Left ventricle myocardium inferior (tissue), 1 donor: Measurements from ENCODE around the gene CASP5. TPM values are rescaled to one million over a fixed set of nuclear protein-coding genes. Genes with fewer than 3 reads are reported as not detected.

Source experiments
- DNase-seq: peaks from one replicate; pipeline ENCODE4 v3.0.0-alpha.2; 2020
- H3K27ac ChIP-seq: fragments of 200-600 bp; replicated peaks from 2 replicates; pipeline ENCODE4 v1.8.0; 2021
- H3K27me3 ChIP-seq: fragments of 200-600 bp; 2 replicates; pipeline ENCODE4 v1.8.0; 2021; ENCODE audit warnings: low read depth
- H3K36me3 ChIP-seq: fragments of 200-600 bp; 2 replicates; pipeline ENCODE4 v1.8.0; 2021
- H3K4me1 ChIP-seq: fragments of 200-600 bp; 2 replicates; pipeline ENCODE4 v1.8.0; 2021
- H3K4me3 ChIP-seq: fragments of 200-600 bp; 2 replicates; pipeline ENCODE4 v1.8.0; 2021; ENCODE audit warnings: mild to moderate bottlenecking, moderate library complexity
- H3K9me3 ChIP-seq: fragments of 200-600 bp; replicated peaks from 2 replicates; pipeline ENCODE4 v1.8.0; 2021
- CTCF ChIP-seq: fragments of 200-600 bp; IDR thresholded peaks from 2 replicates; pipeline ENCODE4 v1.8.0; 2021; ENCODE audit warnings: antibody characterized with exemption, mild to moderate bottlenecking, borderline replicate concordance
- intact Hi-C: fragments of 100-400 bp; cut with micrococcal nuclease; formaldehyde crosslinking; loops from one replicate; pipeline ENCODE4 v1.11.0; 2022
- total RNA-seq: library from RNA; stranded (reverse); fragmentation: NEBNext Ultra II Directional; extraction: Animal tissue kit (Norgen Biotek cat#: 25700); gene quantifications from one replicate; pipeline ENCODE4 v1.2.1, GENCODE V29; 2021
- donor health status: DM: no; HTN: yes; CAD: no; lungs with severe emphysema.

CASP5 gene
- total RNA-seq, 1 donor from 2014 or later, result not detected

- intact Hi-C loops, result no loop called here
- H3K36me3 ChIP-seq, result no peaks in the 10 kb centered on the region
- no peaks in the 10 kb centered on the region for H3K27me3 ChIP-seq
- no peak overlapping the region for H3K4me3 ChIP-seq
- no peak for TF ChIP-seq CTCF
- no peaks in the 10 kb centered on the region for H3K4me1 ChIP-seq
- H3K9me3 ChIP-seq, result no peaks in the 10 kb centered on the region
- no peak overlapping the region for H3K27ac ChIP-seq
- no peak for DNase-seq
Measured at GRCh38 chr11:105056446-105056845, 33.5 kb upstream of the CASP5 start.

- H3K4me3 ChIP-seq, result no peak overlapping the region
- H3K27ac ChIP-seq, result no peak overlapping the region
- H3K27me3 ChIP-seq, result no peaks in the 10 kb centered on the region
- no peak for TF ChIP-seq CTCF
- no peaks in the 10 kb centered on the region for H3K9me3 ChIP-seq
- intact Hi-C loops, result no loop called here
- no peak for DNase-seq
- no peaks in the 10 kb centered on the region for H3K36me3 ChIP-seq
- no peaks in the 10 kb centered on the region for H3K4me1 ChIP-seq
Measured at GRCh38 chr11:105054723-105055493, 31.9 kb upstream of the CASP5 start.

- Histone ChIP-seq H3K27ac (no peak overlapping the region), H3K4me1 (peaks cover 3% of the 10 kb centered on the region), H3K27me3 (no peaks in the 10 kb centered on the region), H3K4me3 (no peak overlapping the region), H3K9me3 (no peaks in the 10 kb centered on the region), H3K36me3 (no peaks in the 10 kb centered on the region)
- intact Hi-C loops, result no loop called here
- no peak for DNase-seq
- TF ChIP-seq CTCF, result no peak
Measured at GRCh38 chr11:105052487-105052886, 29.5 kb upstream of the CASP5 start.

GRCh38 chr11:105051559-105051958 is 28.6 kb upstream of the CASP5 start:
- TF ChIP-seq CTCF, result no peak
- no peaks in the 10 kb centered on the region for H3K36me3 ChIP-seq
- no peak overlapping the region for H3K4me3 ChIP-seq
- intact Hi-C loops, result no loop called here
- peaks cover 10% of the 10 kb centered on the region for H3K4me1 ChIP-seq
- no peak overlapping the region for H3K27ac ChIP-seq
- H3K9me3 ChIP-seq, result no peaks in the 10 kb centered on the region
- DNase-seq, result no peak
- no peaks in the 10 kb centered on the region for H3K27me3 ChIP-seq

GRCh38 chr11:105049481-105049880 is 26.5 kb upstream of the CASP5 start:
- H3K36me3 ChIP-seq, result no peaks in the 10 kb centered on the region
- H3K4me1 ChIP-seq, result peaks cover 17% of the 10 kb centered on the region
- intact Hi-C loops, result no loop called here
- DNase-seq, result no peak
- no peak for TF ChIP-seq CTCF
- H3K27ac ChIP-seq, result no peak overlapping the region
- no peaks in the 10 kb centered on the region for H3K27me3 ChIP-seq
- no peaks in the 10 kb centered on the region for H3K9me3 ChIP-seq
- no peak overlapping the region for H3K4me3 ChIP-seq
